CD14-positive monocyte (primary cell): ENCODE measurements around the gene TSPAN18. TPM values are rescaled to one million over a fixed set of nuclear protein-coding genes. Genes with fewer than 3 reads are reported as not detected.

Experiments
- DNase-seq, 3 donors: peaks; one replicate each; pipeline ENCODE4 v3.0.0-alpha.2; 2011 to 2022
- H2AFZ ChIP-seq: 2 replicates; pipeline ENCODE4 v1.6.0; 2012; ENCODE audit warnings: mild to moderate bottlenecking, low read depth, low read length, inconsistent platforms; ENCODE audit not compliant: insufficient read depth, poor library complexity, severe bottlenecking
- H3K27ac ChIP-seq, 2 donors: 1 replicate in 1 of 2; 2 replicates in 1 of 2; pipeline ENCODE4 v1.5.1; 2012 to 2013; ENCODE audit warnings: low read length in 2 of 2, control low read depth in 1 of 2, inconsistent platforms in 1 of 2, low read depth in 1 of 2, mild to moderate bottlenecking in 1 of 2
- H3K27me3 ChIP-seq, 2 donors: one replicate each; pipeline versions ENCODE4 v1.6.0 to v1.6.1; 2011 to 2013; ENCODE audit warnings: low read length in 2 of 2; ENCODE audit not compliant: control insufficient read depth in 2 of 2, insufficient read depth in 2 of 2
- H3K36me3 ChIP-seq, 2 donors: replicated peaks in 1 of 2; 1 replicate in 1 of 2; 2 replicates in 1 of 2; pipeline versions ENCODE4 v1.5.1 to v1.6.1; 2012 to 2013; ENCODE audit warnings: low read length in 2 of 2, control low read depth in 1 of 2, inconsistent platforms in 1 of 2, mild to moderate bottlenecking in 1 of 2; ENCODE audit not compliant: insufficient read depth in 2 of 2, control insufficient read depth in 1 of 2
- H3K4me1 ChIP-seq, 2 donors: 1 replicate in 1 of 2; 2 replicates in 1 of 2; pipeline versions ENCODE4 v1.5.1 to v1.6.1; 2012 to 2013; ENCODE audit warnings: low read length in 2 of 2, control low read depth in 1 of 2, inconsistent platforms in 1 of 2, mild to moderate bottlenecking in 1 of 2, moderate library complexity in 1 of 2; ENCODE audit not compliant: insufficient read depth in 2 of 2, control insufficient read depth in 1 of 2
- H3K4me2 ChIP-seq: replicated peaks from 2 replicates; pipeline ENCODE3; 2012; ENCODE audit warnings: low read length, moderate library complexity, mild to moderate bottlenecking; ENCODE audit not compliant: poor library complexity, severe bottlenecking; ENCODE audit errors: extremely low read depth
- H3K4me3 ChIP-seq, 3 experiments: fragments of 200-600 bp in 1 of 3; sonication (generic) in 1 of 3; replicated peaks in 1 of 3; 1 replicate in 2 of 3; 2 replicates in 1 of 3; pipeline ENCODE4 v1.5.1; 2011 to 2013; ENCODE audit warnings: low read length in 3 of 3, mild to moderate bottlenecking in 3 of 3, control low read depth in 2 of 3, low read depth in 2 of 3, inconsistent platforms in 1 of 3, moderate library complexity in 1 of 3
- H3K79me2 ChIP-seq: 2 replicates; pipeline ENCODE4 v1.6.0; 2012; ENCODE audit warnings: mild to moderate bottlenecking, control low read depth, inconsistent platforms, low read length, moderate library complexity; ENCODE audit not compliant: insufficient read depth
- H3K9ac ChIP-seq: 2 replicates; pipeline ENCODE4 v1.6.0; 2017; ENCODE audit warnings: low read length, mild to moderate bottlenecking; ENCODE audit not compliant: insufficient read depth, poor library complexity, severe bottlenecking
- H3K9me3 ChIP-seq, 2 donors: replicated peaks in 1 of 2; 1 replicate in 1 of 2; 2 replicates in 1 of 2; pipeline versions ENCODE4 v1.5.1 to v1.6.1; 2012 to 2013; ENCODE audit warnings: low read length in 2 of 2, control low read depth in 1 of 2; ENCODE audit not compliant: control insufficient read depth in 1 of 2, insufficient read depth in 1 of 2
- H4K20me1 ChIP-seq: 2 replicates; pipeline ENCODE4 v1.6.0; 2012; ENCODE audit warnings: mild to moderate bottlenecking, low read length, control low read depth, moderate library complexity; ENCODE audit not compliant: insufficient read depth
- H3K27ac Mint-ChIP-seq, 7 donors: one replicate each; pipeline ENCODE4 v1.8.0; 2020; ENCODE audit warnings: mild to moderate bottlenecking in 7 of 7, mixed read lengths in 7 of 7, moderate library complexity in 6 of 7, inconsistent platforms in 2 of 7
- H3K27me3 Mint-ChIP-seq, 3 donors: one replicate each; pipeline ENCODE4 v1.8.0; 2021 to 2022; ENCODE audit warnings: low read depth in 3 of 3, mild to moderate bottlenecking in 3 of 3, mixed read lengths in 3 of 3, moderate library complexity in 3 of 3, inconsistent platforms in 1 of 3
- H3K36me3 Mint-ChIP-seq, 2 donors: one replicate each; pipeline ENCODE4 v1.8.0; 2020; ENCODE audit warnings: mixed read lengths in 2 of 2, inconsistent platforms in 1 of 2, mild to moderate bottlenecking in 1 of 2
- H3K4me1 Mint-ChIP-seq: one replicate; pipeline ENCODE4 v1.8.0; 2020; ENCODE audit warnings: mild to moderate bottlenecking, mixed read lengths
- H3K4me3 Mint-ChIP-seq, 2 donors: one replicate each; pipeline ENCODE4 v1.8.0; 2020; ENCODE audit warnings: mild to moderate bottlenecking in 2 of 2, mixed read lengths in 2 of 2, moderate library complexity in 1 of 2
- H3K9me3 Mint-ChIP-seq, 7 donors: one replicate each; pipeline ENCODE4 v1.8.0; 2020 to 2022; ENCODE audit warnings: mixed read lengths in 7 of 7, mild to moderate bottlenecking in 6 of 7, moderate library complexity in 6 of 7, inconsistent platforms in 2 of 7
- WGBS: methylation state at CpG from one replicate; pipeline ENCODE4 v1.1.5; 2013; ENCODE audit warnings: missing lambda C conversion rate; ENCODE audit not compliant: insufficient coverage; 5-methylcytosine and 5-hydroxymethylcytosine counted together
- intact Hi-C, 2 donors: fragments of 100-400 bp; cut with micrococcal nuclease; formaldehyde crosslinking; loops; one replicate each; pipeline versions ENCODE4 v1.15.0 to v1.15.1; 2023
- polyA plus RNA-seq, 3 donors: library from polyadenylated mRNA; depleted of rRNA in 1 of 3; unstranded in 2 of 3; stranded (reverse) in 1 of 3; fragments of 300-500 nt in 2 of 3; fragments of >200 nt in 1 of 3; fragmentation: Illumina TruSeq in 2 of 3; gene quantifications; 1 replicate in 2 of 3; 2 replicates in 1 of 3; pipeline ENCODE4 v1.2.3, GENCODE V29; 2012 to 2021
- TF ChIP-seq, protein P1 (sequence below): fragments of 200-600 bp; IDR thresholded peaks from one replicate; pipeline ENCODE4 v1.8.0; 2022; ENCODE audit warnings: antibody characterized with exemption, mild to moderate bottlenecking

TSPAN18 gene
- polyA plus RNA-seq, 3 donors, result not detected

DNA sequence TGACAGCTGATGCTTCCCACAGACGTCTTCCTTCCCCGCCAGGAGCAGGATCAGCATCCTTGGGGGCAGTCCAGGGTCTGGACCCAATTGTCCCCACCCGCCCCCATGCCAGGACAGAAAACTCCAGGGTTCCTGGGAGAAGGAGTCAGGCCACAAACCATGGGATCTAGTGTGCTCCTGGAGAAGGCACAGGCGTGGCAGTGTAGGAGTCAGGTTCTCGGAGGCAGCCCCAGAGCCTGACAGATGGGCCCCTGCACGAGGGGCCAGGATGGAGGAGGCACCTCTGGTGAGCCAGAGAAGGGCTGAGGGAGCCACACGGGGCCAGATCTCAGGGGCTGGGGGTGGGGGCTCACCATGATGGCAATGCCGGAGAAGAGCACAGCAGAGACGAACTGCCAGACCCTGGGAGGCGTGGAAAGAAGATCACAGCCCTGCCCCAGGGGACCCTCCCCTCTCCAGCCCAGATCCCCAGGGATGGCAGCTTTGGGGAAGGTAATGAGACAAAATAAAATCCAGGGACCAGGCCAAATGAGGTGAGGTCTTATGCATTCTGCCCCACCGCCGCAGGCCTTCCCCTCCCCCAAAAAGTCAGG lies 210.3 kb downstream of the TSPAN18 start:
- Histone ChIP-seq H4K20me1 (peaks cover 33% of the 10 kb centered on the region), H3K36me3 (peaks cover 4 to 24% of the 10 kb centered on the region in 2 donors), H2AFZ (no peak overlapping the region), H3K79me2 (no peaks in the 10 kb centered on the region), H3K4me2 (no peak overlapping the region), H3K4me1 (peaks cover 12 to 15% of the 10 kb centered on the region in 2 donors), H3K9ac (no peak overlapping the region), H3K4me3 (no peak overlapping the region), H3K27ac (no peak overlapping the region), H3K27me3 (no peaks in the 10 kb centered on the region), H3K9me3 (no peaks in the 10 kb centered on the region)
- TF ChIP-seq, protein P1, sequence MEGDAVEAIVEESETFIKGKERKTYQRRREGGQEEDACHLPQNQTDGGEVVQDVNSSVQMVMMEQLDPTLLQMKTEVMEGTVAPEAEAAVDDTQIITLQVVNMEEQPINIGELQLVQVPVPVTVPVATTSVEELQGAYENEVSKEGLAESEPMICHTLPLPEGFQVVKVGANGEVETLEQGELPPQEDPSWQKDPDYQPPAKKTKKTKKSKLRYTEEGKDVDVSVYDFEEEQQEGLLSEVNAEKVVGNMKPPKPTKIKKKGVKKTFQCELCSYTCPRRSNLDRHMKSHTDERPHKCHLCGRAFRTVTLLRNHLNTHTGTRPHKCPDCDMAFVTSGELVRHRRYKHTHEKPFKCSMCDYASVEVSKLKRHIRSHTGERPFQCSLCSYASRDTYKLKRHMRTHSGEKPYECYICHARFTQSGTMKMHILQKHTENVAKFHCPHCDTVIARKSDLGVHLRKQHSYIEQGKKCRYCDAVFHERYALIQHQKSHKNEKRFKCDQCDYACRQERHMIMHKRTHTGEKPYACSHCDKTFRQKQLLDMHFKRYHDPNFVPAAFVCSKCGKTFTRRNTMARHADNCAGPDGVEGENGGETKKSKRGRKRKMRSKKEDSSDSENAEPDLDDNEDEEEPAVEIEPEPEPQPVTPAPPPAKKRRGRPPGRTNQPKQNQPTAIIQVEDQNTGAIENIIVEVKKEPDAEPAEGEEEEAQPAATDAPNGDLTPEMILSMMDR, result no peak
- peak overlapping the region in 1 of 7 donors; percentile 30 for H3K27ac Mint-ChIP-seq
- H3K9me3 Mint-ChIP-seq, result peaks cover 0 to 3% (median 0%) of the 10 kb centered on the region in 7 donors
- H3K4me3 Mint-ChIP-seq, result no peak overlapping the region
- WGBS, result 85% methylated on average over 7 of the region's 12 CpGs
- intact Hi-C loops, result loop anchor here (1.0 to 10.0 kb wide), 2 partner anchors 168 to 398 kb away; no protein-coding TSS in a partner anchor
- DNase-seq, result no peak
- H3K4me1 Mint-ChIP-seq, result peaks cover 19% of the 10 kb centered on the region
- H3K27me3 Mint-ChIP-seq, result peaks cover 1 to 3% (median 2%) of the 10 kb centered on the region in 3 donors
- H3K36me3 Mint-ChIP-seq, result peaks cover 30 to 33% of the 10 kb centered on the region in 2 donors

DNA sequence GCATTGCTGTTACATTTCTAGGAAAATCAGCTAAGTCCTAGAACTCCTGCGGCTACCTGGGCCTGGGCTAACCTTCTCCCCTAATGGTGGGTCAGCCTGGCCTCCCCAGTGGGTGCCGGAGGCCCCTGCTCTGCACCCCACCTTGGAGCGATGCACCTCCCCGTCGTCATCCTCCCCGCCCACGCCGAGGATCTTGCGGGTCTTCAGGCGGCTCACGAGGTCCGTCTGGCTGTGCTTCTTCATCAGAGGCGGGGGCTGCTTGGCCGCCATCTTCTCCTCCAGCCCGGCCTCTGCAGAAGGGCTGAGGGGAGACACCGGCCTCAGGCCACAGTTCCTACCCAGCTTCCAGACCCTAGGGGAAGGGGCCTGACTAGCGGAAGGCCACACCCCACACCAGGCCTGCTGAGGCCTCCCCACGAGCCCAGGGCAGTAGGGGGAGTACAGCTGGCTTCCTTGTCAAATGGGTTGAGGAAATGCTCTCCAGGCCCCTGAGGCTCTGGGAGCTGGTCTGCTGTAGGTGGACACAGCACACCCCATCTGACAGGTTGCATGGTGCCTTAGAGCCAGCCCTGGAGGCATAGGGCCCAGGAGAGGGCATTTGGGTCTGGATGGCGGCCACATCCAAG lies 211.4 kb downstream of the TSPAN18 start:
- WGBS, result 87% methylated on average over 9 of the region's 19 CpGs
- Histone ChIP-seq H3K9me3 (no peaks in the 10 kb centered on the region), H3K4me2 (no peak overlapping the region), H3K4me1 (peaks cover 21 to 26% of the 10 kb centered on the region in 2 donors), H3K27ac (no peak overlapping the region), H4K20me1 (peaks cover 42% of the 10 kb centered on the region), H3K4me3 (no peak overlapping the region), H3K36me3 (peaks cover 4 to 24% of the 10 kb centered on the region in 2 donors), H3K27me3 (no peaks in the 10 kb centered on the region), H2AFZ (no peak overlapping the region), H3K9ac (no peak overlapping the region), H3K79me2 (no peaks in the 10 kb centered on the region)
- H3K4me1 Mint-ChIP-seq, result peaks cover 30% of the 10 kb centered on the region
- TF ChIP-seq, protein P1, result no peak
- H3K27ac Mint-ChIP-seq, result no peak overlapping the region
- intact Hi-C loops, result loop anchor here in 1 of 2 donors (10.0 kb wide), 1 partner anchor 397 kb away; no protein-coding TSS in a partner anchor
- H3K36me3 Mint-ChIP-seq, result peaks cover 30 to 33% of the 10 kb centered on the region in 2 donors
- no peak overlapping the region for H3K4me3 Mint-ChIP-seq
- H3K9me3 Mint-ChIP-seq, result peaks cover 0 to 3% (median 0%) of the 10 kb centered on the region in 7 donors
- DNase-seq, result no peak
- H3K27me3 Mint-ChIP-seq, result peaks cover 0 to 3% (median 2%) of the 10 kb centered on the region in 3 donors
